CD4-positive, alpha-beta T cell (primary cell): Measurements from ENCODE around the gene PRKN. TPM values are rescaled to one million over a fixed set of nuclear protein-coding genes. Genes with fewer than 3 reads are reported as not detected.

ENCODE experiments used
- ATAC-seq: fragments of 200-7000 bp; cut with Tn5 transposase; one replicate; pipeline ENCODE4 v1.10.0; 2022; ENCODE audit warnings: mild to moderate bottlenecking; ENCODE audit not compliant: poor library complexity
- CTCF ChIA-PET: fragments of 350-600 bp; sonication (Branson Sonifier 250); formaldehyde crosslinking; loops from one replicate; lab custom pipeline; 2021; ENCODE audit warnings: antibody characterized with exemption, inconsistent platforms; lab: Charles Lee
- POLR2A ChIA-PET: fragments of 350-600 bp; sonication (Branson Sonifier 250); formaldehyde crosslinking; loops from one replicate; lab custom pipeline; 2021; ENCODE audit warnings: antibody characterized with exemption, inconsistent platforms; lab: Charles Lee
- DNase-seq, 14 experiments: peaks; one replicate each; pipeline ENCODE4 v3.0.0-alpha.2; 2013 to 2020; ENCODE audit warnings: mixed read lengths in 2 of 14
- H3K27ac ChIP-seq, 2 donors: one replicate each; pipeline versions ENCODE4 v1.5.1 to v1.7.0; 2013; ENCODE audit warnings: low read length in 2 of 2, low read depth in 1 of 2, mild to moderate bottlenecking in 1 of 2
- H3K27me3 ChIP-seq, 2 experiments: 1 replicate in 1 of 2; 2 replicates in 1 of 2; pipeline versions ENCODE4 v1.6.1 to v1.7.0; 2013; ENCODE audit warnings: low read length in 2 of 2, control low read depth in 1 of 2, mild to moderate bottlenecking in 1 of 2, moderate library complexity in 1 of 2; ENCODE audit not compliant: insufficient read depth in 2 of 2, control insufficient read depth in 1 of 2
- H3K36me3 ChIP-seq: one replicate; pipeline ENCODE4 v1.6.1; 2013; ENCODE audit warnings: low read length, control low read depth; ENCODE audit not compliant: insufficient read depth
- H3K4me1 ChIP-seq: one replicate; pipeline ENCODE4 v1.6.1; 2013; ENCODE audit warnings: low read length, control low read depth; ENCODE audit not compliant: insufficient read depth
- H3K4me3 ChIP-seq: one replicate; pipeline ENCODE4 v1.5.1; 2013; ENCODE audit warnings: mild to moderate bottlenecking, low read length, moderate library complexity
- H3K9me3 ChIP-seq, 2 experiments: 1 replicate in 1 of 2; 2 replicates in 1 of 2; pipeline versions ENCODE4 v1.6.1 to v1.7.0; 2013; ENCODE audit warnings: low read length in 2 of 2, mild to moderate bottlenecking in 2 of 2, control low read depth in 1 of 2, moderate library complexity in 1 of 2; ENCODE audit not compliant: control insufficient read depth in 1 of 2, insufficient read depth in 1 of 2
- H3K27ac Mint-ChIP-seq: one replicate; pipeline ENCODE4 v1.8.0; 2020; ENCODE audit warnings: mixed read lengths
- H3K27me3 Mint-ChIP-seq: one replicate; pipeline ENCODE4 v1.8.0; 2021; ENCODE audit warnings: mixed read lengths
- H3K36me3 Mint-ChIP-seq: one replicate; pipeline ENCODE4 v1.8.0; 2021; ENCODE audit warnings: low read depth, mixed read lengths
- H3K4me1 Mint-ChIP-seq: one replicate; pipeline ENCODE4 v1.8.0; 2021; ENCODE audit warnings: low read depth, mixed read lengths
- H3K4me3 Mint-ChIP-seq: one replicate; pipeline ENCODE4 v1.8.0; 2020; ENCODE audit warnings: mild to moderate bottlenecking, mixed read lengths
- H3K9me3 Mint-ChIP-seq: one replicate; pipeline ENCODE4 v1.8.0; 2020; ENCODE audit warnings: mixed read lengths
- intact Hi-C, 2 experiments: fragments of 100-400 bp; cut with DNase I in 1 of 2; cut with micrococcal nuclease in 1 of 2; formaldehyde crosslinking; loops; one replicate each; pipeline versions ENCODE4 v1.15.1 to v1.9.0; 2023 to 2025; cut with DNase I, micrococcal nuclease
- total RNA-seq, 174 experiments: library from RNA in 2 of 174; stranded (reverse) in 2 of 174; gene quantifications; one replicate each; pipeline ENCODE4 v1.2.3 and lab custom pipeline; 2021 to 2026
- TF ChIP-seq, protein P1 (sequence below): fragments of 200-600 bp; IDR thresholded peaks from one replicate; pipeline ENCODE4 v1.8.0; 2022; ENCODE audit warnings: antibody characterized with exemption, mild to moderate bottlenecking

The PRKN gene
- total RNA-seq, 2 experiments from 2014 or later, result 5.2 to 5.4 TPM

DNA sequence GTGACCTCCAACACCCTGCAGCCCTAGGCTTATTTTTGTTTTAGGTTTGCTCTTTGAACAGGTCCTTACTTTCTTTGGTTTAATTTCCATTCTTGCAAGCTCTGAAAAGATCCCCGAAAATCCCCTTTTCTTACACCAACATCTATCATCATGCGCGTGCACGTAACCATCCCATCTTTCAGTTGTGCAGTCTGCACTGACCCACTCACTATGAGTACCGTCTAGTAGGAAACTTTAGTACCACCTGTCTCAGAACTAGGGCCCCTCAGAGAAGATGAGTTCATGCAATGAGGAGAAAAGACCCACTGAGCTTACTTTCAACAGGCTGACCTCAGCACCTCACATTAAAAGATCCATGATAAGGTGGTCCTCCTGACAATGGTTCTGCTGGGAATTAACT, 1333.1 kb downstream of the PRKN start:
- Mint-ChIP-seq H3K9me3 (no peaks in the 10 kb centered on the region), H3K4me3 (no peak overlapping the region), H3K27me3 (no peaks in the 10 kb centered on the region), H3K4me1 (no peaks in the 10 kb centered on the region), H3K27ac (no peak overlapping the region), H3K36me3 (no peaks in the 10 kb centered on the region)
- Histone ChIP-seq H3K27me3 (no peaks in the 10 kb centered on the region), H3K36me3 (no peaks in the 10 kb centered on the region), H3K4me3 (no peak overlapping the region), H3K4me1 (peaks cover 5% of the 10 kb centered on the region), H3K27ac (no peak overlapping the region), H3K9me3 (no peaks in the 10 kb centered on the region)
- ATAC-seq (no peak), DNase-seq (peak in 1 of 14 experiments; percentile 0)
- TF ChIP-seq, protein P1, sequence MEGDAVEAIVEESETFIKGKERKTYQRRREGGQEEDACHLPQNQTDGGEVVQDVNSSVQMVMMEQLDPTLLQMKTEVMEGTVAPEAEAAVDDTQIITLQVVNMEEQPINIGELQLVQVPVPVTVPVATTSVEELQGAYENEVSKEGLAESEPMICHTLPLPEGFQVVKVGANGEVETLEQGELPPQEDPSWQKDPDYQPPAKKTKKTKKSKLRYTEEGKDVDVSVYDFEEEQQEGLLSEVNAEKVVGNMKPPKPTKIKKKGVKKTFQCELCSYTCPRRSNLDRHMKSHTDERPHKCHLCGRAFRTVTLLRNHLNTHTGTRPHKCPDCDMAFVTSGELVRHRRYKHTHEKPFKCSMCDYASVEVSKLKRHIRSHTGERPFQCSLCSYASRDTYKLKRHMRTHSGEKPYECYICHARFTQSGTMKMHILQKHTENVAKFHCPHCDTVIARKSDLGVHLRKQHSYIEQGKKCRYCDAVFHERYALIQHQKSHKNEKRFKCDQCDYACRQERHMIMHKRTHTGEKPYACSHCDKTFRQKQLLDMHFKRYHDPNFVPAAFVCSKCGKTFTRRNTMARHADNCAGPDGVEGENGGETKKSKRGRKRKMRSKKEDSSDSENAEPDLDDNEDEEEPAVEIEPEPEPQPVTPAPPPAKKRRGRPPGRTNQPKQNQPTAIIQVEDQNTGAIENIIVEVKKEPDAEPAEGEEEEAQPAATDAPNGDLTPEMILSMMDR, result no peak
- POLR2A ChIA-PET, result no interaction called here
- CTCF ChIA-PET, result interaction anchor here (1.3 kb wide), 2 partner anchors 20 to 24 kb away, joined by 3 to 4 read pairs; no protein-coding TSS in a partner anchor
- intact Hi-C loops, result loop anchor here in 1 of 2 experiments (10.0 kb wide), 1 partner anchor 1340 kb away; no protein-coding TSS in a partner anchor

DNA sequence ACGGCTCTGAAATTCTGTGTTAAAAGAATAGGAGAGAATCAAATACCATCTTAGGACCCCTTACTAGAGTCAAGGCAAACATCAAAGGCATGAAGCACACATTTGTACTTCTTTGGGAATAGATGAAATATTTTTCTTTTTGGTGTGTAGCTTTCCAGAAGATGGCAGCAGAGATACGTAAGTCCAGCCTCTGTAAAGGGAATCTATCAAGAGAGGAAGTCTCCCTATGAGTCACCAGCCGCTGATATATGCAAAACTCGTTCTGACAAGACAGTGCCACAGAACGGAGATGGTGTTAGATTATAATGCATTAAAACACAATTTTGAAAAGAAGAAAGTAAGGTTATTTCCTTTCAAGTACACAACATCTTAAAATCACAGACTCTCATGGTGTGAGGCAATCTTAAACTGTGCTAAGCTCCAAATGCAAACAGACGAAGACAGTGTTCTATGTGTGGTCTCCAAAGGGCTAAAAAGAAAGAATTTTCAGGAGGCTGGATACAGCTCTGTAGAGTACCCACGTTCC, 1333.7 kb downstream of the PRKN start:
- DNase-seq, result peak in 11 of 14 experiments; percentile 7 to 87 (median 35)
- ATAC-seq, result peak; percentile 90
- H3K9me3 ChIP-seq, result no peaks in the 10 kb centered on the region
- H3K36me3 Mint-ChIP-seq, result no peaks in the 10 kb centered on the region
- no peaks in the 10 kb centered on the region for H3K36me3 ChIP-seq
- H3K4me3 ChIP-seq, result no peak overlapping the region
- no peak overlapping the region for H3K4me3 Mint-ChIP-seq
- H3K4me1 Mint-ChIP-seq, result no peaks in the 10 kb centered on the region
- H3K27ac Mint-ChIP-seq, result no peak overlapping the region
- TF ChIP-seq, protein P1, result peak; percentile 58
- peaks cover 5% of the 10 kb centered on the region for H3K4me1 ChIP-seq
- intact Hi-C loops, result loop anchor here in 1 of 2 experiments (10.0 kb wide), 1 partner anchor 1341 kb away; no protein-coding TSS in a partner anchor
- H3K9me3 Mint-ChIP-seq, result no peaks in the 10 kb centered on the region
- no peak overlapping the region for H3K27ac ChIP-seq
- ChIA-PET POLR2A (interaction anchor here (0.6 kb wide), 1 partner anchor 1004 kb away, joined by 3 read pairs; no protein-coding TSS in a partner anchor), CTCF (interaction anchor here (1.3 kb wide), 2 partner anchors 19 to 24 kb away, joined by 3 to 4 read pairs; no protein-coding TSS in a partner anchor)
- no peaks in the 10 kb centered on the region for H3K27me3 Mint-ChIP-seq
- H3K27me3 ChIP-seq, result no peaks in the 10 kb centered on the region

DNA sequence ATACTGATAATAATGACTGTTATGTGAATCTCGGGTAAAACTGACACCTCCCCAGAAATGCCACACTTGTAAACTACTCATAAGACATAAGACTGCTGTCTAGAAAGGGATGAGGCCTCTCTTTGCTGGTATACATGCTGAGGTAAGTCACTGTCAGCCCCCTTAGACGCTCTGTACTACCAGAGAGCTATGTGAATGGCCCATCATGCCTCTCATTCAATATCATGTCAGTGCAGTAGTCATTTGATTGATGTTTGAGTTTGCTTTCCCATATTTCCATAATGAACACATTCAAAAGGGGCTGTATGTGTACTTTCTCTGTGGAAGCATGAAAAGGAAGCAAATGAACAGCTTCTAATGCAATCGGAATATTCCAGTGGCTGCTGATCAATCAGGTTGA, 1334.3 kb downstream of the PRKN start:
- ATAC-seq, result no peak
- Histone ChIP-seq H3K27me3 (no peaks in the 10 kb centered on the region), H3K36me3 (no peaks in the 10 kb centered on the region), H3K4me1 (peaks cover 5% of the 10 kb centered on the region), H3K9me3 (peaks cover 0 to 4% of the 10 kb centered on the region in 2 experiments), H3K4me3 (no peak overlapping the region), H3K27ac (no peak overlapping the region)
- TF ChIP-seq, protein P1, result no peak
- intact Hi-C loops, result loop anchor here in 1 of 2 experiments (10.0 kb wide), 1 partner anchor 1342 kb away; no protein-coding TSS in a partner anchor
- H3K9me3 Mint-ChIP-seq, result no peaks in the 10 kb centered on the region
- no peaks in the 10 kb centered on the region for H3K27me3 Mint-ChIP-seq
- POLR2A ChIA-PET, result no interaction called here
- no peaks in the 10 kb centered on the region for H3K36me3 Mint-ChIP-seq
- no peak overlapping the region for H3K4me3 Mint-ChIP-seq
- no peak overlapping the region for H3K27ac Mint-ChIP-seq
- no peak for DNase-seq
- CTCF ChIA-PET, result interaction anchor here (1.3 kb wide), 2 partner anchors 19 to 25 kb away, joined by 3 to 4 read pairs; no protein-coding TSS in a partner anchor
- no peaks in the 10 kb centered on the region for H3K4me1 Mint-ChIP-seq
